Purkinje cell (primary cell): ENCODE results near the gene PROS1. TPM values are rescaled to one million over a fixed set of nuclear protein-coding genes. Genes with fewer than 3 reads are reported as not detected.

Source experiments
- polyA plus RNA-seq: library from polyadenylated mRNA; unstranded; fragments of >200 nt; fragmentation: Nextera tagmentation; gene quantifications from 2 replicates; pipeline ENCODE4 v1.2.1, GENCODE V29; 2014

Gene PROS1
- 4.8 and 6.2 TPM in 2 replicates for polyA plus RNA-seq

GRCh38 chr3:93973131-93974126 is at the start of gene PROS1:
TSS of gene PROS1 (minus strand) at chr3:93973896. CDS start at chr3:93973749, 147 bp downstream.

DNA sequence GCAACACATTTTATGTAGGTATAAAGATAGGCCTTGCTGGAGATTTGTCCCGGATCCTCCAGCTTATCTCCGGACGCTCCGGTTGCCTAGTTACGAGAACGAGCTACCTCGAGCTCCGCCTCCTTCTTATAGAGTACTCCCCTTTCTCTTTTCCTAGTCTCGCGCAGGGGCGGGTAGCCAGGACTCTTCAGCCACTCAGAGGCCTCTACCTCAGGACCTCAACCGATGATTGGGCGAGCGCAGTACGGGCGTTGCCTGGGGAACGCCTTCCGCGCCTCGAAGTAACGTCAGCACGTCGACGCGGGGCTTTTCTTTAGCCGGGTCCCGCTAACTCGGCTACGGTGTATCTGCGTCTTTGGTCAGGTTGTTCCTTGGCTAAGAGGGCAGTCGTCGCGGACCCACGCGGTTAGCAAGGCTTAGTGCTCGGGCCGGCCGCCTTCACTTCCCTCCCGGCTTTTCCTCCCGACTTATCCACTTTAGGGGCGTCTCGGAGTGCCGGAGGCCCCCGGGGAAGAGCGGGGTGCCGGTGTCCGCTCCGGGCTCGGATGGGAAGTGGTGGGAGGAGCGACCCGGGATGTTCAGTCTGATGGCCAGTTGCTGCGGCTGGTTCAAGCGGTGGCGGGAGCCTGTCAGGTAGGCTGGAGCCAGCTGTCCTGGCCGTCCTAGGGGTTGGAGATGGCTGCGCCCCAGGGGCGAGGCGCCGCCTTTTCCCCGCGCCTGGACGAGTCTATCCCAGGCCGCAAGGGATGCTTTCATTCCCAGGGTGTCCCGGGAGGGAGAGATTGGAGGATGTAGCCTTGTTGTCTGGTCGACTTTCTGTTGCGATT is 6.4 kb upstream of the PROS1 start, which contains the start of gene ARL13B:
TSS of gene ARL13B (plus strand) at position 306 of the 827 bp plus-strand sequence. CDS start at position 575, 269 bp downstream.

Other genes with a start within 250 kb of the PROS1 start
- gene ARL13B, start 6.3 kb upstream of the PROS1 start, polyA plus RNA-seq, result 3.1 and 5.6 TPM in 2 replicates
- gene STX19, start 54.7 kb upstream of the PROS1 start, polyA plus RNA-seq, result 38.6 and 50.6 TPM in 2 replicates
- 2.2 and 3.6 TPM in 2 replicates for gene DHFR2, start 89.0 kb upstream of the PROS1 start, polyA plus RNA-seq
- 14.7 and 17.1 TPM in 2 replicates for gene NSUN3, start 89.2 kb upstream of the PROS1 start, polyA plus RNA-seq